ENCODE results near the gene ZMYND15. TPM values are rescaled to one million over a fixed set of nuclear protein-coding genes. Genes with fewer than 3 reads are reported as not detected.

ZMYND15 gene
- total RNA-seq, 2 experiments from 2014 or later, result not detected

- no peaks in the 10 kb centered on the region for H3K9me3 Mint-ChIP-seq
- ChIA-PET CTCF (interaction anchor here (2.1 kb wide), 1 partner anchor 12 kb away, joined by 11 read pairs; no protein-coding TSS in a partner anchor), POLR2A (interaction anchor here (1.0 kb wide), 1 partner anchor 21 kb away, joined by 3 read pairs; no protein-coding TSS in a partner anchor)
- H3K27me3 Mint-ChIP-seq, result peaks cover 12% of the 10 kb centered on the region
- TF ChIP-seq CTCF (IDR thresholded peaks at IDR 0.05), result no peak
- DNase-seq, result no peak
- no peak for ATAC-seq
- intact Hi-C loops (cut with micrococcal nuclease), result no loop called here
- no peaks in the 10 kb centered on the region for H3K36me3 Mint-ChIP-seq (ENCODE audit: low read depth)
- H3K4me1 Mint-ChIP-seq (ENCODE audit: low read depth), result no peaks in the 10 kb centered on the region
- no peak overlapping the region for H3K27ac Mint-ChIP-seq
- H3K4me3 Mint-ChIP-seq, result no peak overlapping the region
Observed at GRCh38 chr17:4777969-4778760, 38.5 kb downstream of the ZMYND15 start.

GRCh38 chr17:4780325-4780955, 40.8 kb downstream of the ZMYND15 start:
- Mint-ChIP-seq H3K27ac (no peak overlapping the region), H3K9me3 (no peaks in the 10 kb centered on the region), H3K27me3 (peaks cover 27% of the 10 kb centered on the region), H3K4me3 (no peak overlapping the region), H3K4me1 (ENCODE audit: low read depth) (peaks cover 3% of the 10 kb centered on the region), H3K36me3 (ENCODE audit: low read depth) (no peaks in the 10 kb centered on the region)
- intact Hi-C loops (cut with micrococcal nuclease), result no loop called here
- DNase-seq (no peak), ATAC-seq (no peak)
- ChIA-PET CTCF (interaction anchor here (0.6 to 2.1 kb wide), 2 partner anchors 10 to 224 kb away, joined by 4 to 11 read pairs; no protein-coding TSS in a partner anchor), POLR2A (interaction anchor here (0.7 to 0.8 kb wide), 2 partner anchors 10 to 151 kb away, joined by 3 to 4 read pairs; no protein-coding TSS in a partner anchor)
- no peak for TF ChIP-seq CTCF (IDR thresholded peaks at IDR 0.05)

- no peak overlapping the region for H3K4me3 Mint-ChIP-seq
- no peak for TF ChIP-seq CTCF (IDR thresholded peaks at IDR 0.05)
- ChIA-PET CTCF (interaction anchor here (0.6 to 1.4 kb wide), 2 partner anchors 34 to 120 kb away, joined by 3 to 4 read pairs; partner anchors contain the start of gene CHRNE), POLR2A (no interaction called here)
- DNase-seq, result peak; percentile 31
- ATAC-seq, result peak; percentile 28
- H3K36me3 Mint-ChIP-seq (ENCODE audit: low read depth), result no peaks in the 10 kb centered on the region
- H3K4me1 Mint-ChIP-seq (ENCODE audit: low read depth), result peaks cover 15% of the 10 kb centered on the region
- H3K27ac Mint-ChIP-seq, result no peak overlapping the region
- H3K27me3 Mint-ChIP-seq, result peaks cover 46% of the 10 kb centered on the region
- intact Hi-C loops (cut with micrococcal nuclease), result no loop called here
- no peaks in the 10 kb centered on the region for H3K9me3 Mint-ChIP-seq
Observed at GRCh38 chr17:4782652-4783051, 43.0 kb downstream of the ZMYND15 start.

GRCh38 chr17:4785311-4786105, 45.9 kb downstream of the ZMYND15 start:
- no peak overlapping the region for H3K4me3 Mint-ChIP-seq
- peaks cover 53% of the 10 kb centered on the region for H3K27me3 Mint-ChIP-seq
- H3K9me3 Mint-ChIP-seq, result no peaks in the 10 kb centered on the region
- no peaks in the 10 kb centered on the region for H3K36me3 Mint-ChIP-seq (ENCODE audit: low read depth)
- H3K27ac Mint-ChIP-seq, result no peak overlapping the region
- ChIA-PET POLR2A (interaction anchor here (0.9 to 2.0 kb wide), 2 partner anchors 11 to 12 kb away, joined by 3 to 4 read pairs; no protein-coding TSS in a partner anchor), CTCF (interaction anchor here (1.0 to 1.8 kb wide), 3 partner anchors 96 to 182 kb away, joined by 3 to 7 read pairs (median 3); partner anchors contain the start of gene SPAG7)
- no peak for TF ChIP-seq CTCF (IDR thresholded peaks at IDR 0.05)
- DNase-seq (no peak), ATAC-seq (no peak)
- intact Hi-C loops (cut with micrococcal nuclease), result loop anchor here (5.0 kb wide), 1 partner anchor 97 kb away; no protein-coding TSS in a partner anchor
- peaks cover 17% of the 10 kb centered on the region for H3K4me1 Mint-ChIP-seq (ENCODE audit: low read depth)

Data from activated CD8-positive, alpha-beta T cell treated with anti-CD3 and anti-CD28 coated beads for 36 hours (primary cell).